NCI-H1694 (cell line): ENCODE data around the gene GPX1.
"Not testable (repeated sequence)": the region's sequence is repeated elsewhere in the genome, so short reads cannot be mapped to it uniquely, and the experiment has no call there.

Source experiments
- DNase-seq: peaks from one replicate; lab custom pipeline; 2025; lab: John Stamatoyannopoulos, UW

Gene GPX1

GRCh38 chr3:49357443-49358216 is 523 bp downstream of the GPX1 start:
- DNase-seq: not testable (repeated sequence)

- not testable (repeated sequence) for DNase-seq
Observed at GRCh38 chr3:49357095-49357442, 1.1 kb downstream of the GPX1 start.

- DNase-seq: no peak
Observed at GRCh38 chr3:49352890-49353421, 5.2 kb downstream of the GPX1 start.

GRCh38 chr3:49352281-49352680 is 5.9 kb downstream of the GPX1 start:
- DNase-seq: no peak

GRCh38 chr3:49351521-49352011 is 6.6 kb downstream of the GPX1 start:
- DNase-seq: no peak

GRCh38 chr3:49349348-49350114 is 8.6 kb downstream of the GPX1 start:
- DNase-seq: no peak

- DNase-seq: not testable (repeated sequence)
Observed at GRCh38 chr3:49348361-49348760, 9.8 kb downstream of the GPX1 start.

- DNase-seq: no peak
Observed at GRCh38 chr3:49346797-49347251, 11.3 kb downstream of the GPX1 start.

GRCh38 chr3:49343163-49343562 is 15.0 kb downstream of the GPX1 start:
- no peak for DNase-seq

GRCh38 chr3:49341996-49342395 is 16.2 kb downstream of the GPX1 start:
- no peak for DNase-seq

- peak; percentile 32 for DNase-seq
Observed at GRCh38 chr3:49339941-49340800, 18.0 kb downstream of the GPX1 start, which contains the start of gene USP4. Gene USP4, minus strand, starts transcription at chr3:49340053. Its CDS starts 29 bp downstream, at chr3:49340024.

- DNase-seq: no peak
Observed at GRCh38 chr3:49339581-49339940, 18.6 kb downstream of the GPX1 start.

- no peak for DNase-seq
Observed at GRCh38 chr3:49333916-49334633, 24.1 kb downstream of the GPX1 start.

- DNase-seq: no peak
Observed at GRCh38 chr3:49333091-49333490, 25.1 kb downstream of the GPX1 start.

- no peak for DNase-seq
Observed at GRCh38 chr3:49329186-49329585, 29.0 kb downstream of the GPX1 start.

- not testable (repeated sequence) for DNase-seq
Observed at GRCh38 chr3:49328350-49328749, 29.8 kb downstream of the GPX1 start.

- no peak for DNase-seq
Observed at GRCh38 chr3:49327485-49327884, 30.7 kb downstream of the GPX1 start.

- DNase-seq: no peak
Observed at GRCh38 chr3:49324768-49325167, 33.4 kb downstream of the GPX1 start.

- DNase-seq: no peak
Observed at GRCh38 chr3:49316696-49317457, 41.3 kb downstream of the GPX1 start.

GRCh38 chr3:49313896-49314688 is 44.1 kb downstream of the GPX1 start:
- no peak for DNase-seq
